Retinal pigment epithelial cell (primary cell): Measurements from ENCODE around the gene RARRES2.

Experiments used
- DNase-seq: peaks from one replicate; pipeline ENCODE4 v3.0.0-alpha.2; 2010; ENCODE audit warnings: low read depth
- H3K4me3 ChIP-seq: 2 replicates; pipeline ENCODE4 v1.5.1; 2011; ENCODE audit warnings: mild to moderate bottlenecking, low read length, control low read depth, moderate library complexity
- TF ChIP-seq, protein P1 (sequence below): conservative IDR thresholded peaks from 2 replicates; pipeline ENCODE4 v1.5.1; 2011; ENCODE audit warnings: low read depth, low read length, control low read depth, inconsistent platforms

RARRES2 gene

DNA sequence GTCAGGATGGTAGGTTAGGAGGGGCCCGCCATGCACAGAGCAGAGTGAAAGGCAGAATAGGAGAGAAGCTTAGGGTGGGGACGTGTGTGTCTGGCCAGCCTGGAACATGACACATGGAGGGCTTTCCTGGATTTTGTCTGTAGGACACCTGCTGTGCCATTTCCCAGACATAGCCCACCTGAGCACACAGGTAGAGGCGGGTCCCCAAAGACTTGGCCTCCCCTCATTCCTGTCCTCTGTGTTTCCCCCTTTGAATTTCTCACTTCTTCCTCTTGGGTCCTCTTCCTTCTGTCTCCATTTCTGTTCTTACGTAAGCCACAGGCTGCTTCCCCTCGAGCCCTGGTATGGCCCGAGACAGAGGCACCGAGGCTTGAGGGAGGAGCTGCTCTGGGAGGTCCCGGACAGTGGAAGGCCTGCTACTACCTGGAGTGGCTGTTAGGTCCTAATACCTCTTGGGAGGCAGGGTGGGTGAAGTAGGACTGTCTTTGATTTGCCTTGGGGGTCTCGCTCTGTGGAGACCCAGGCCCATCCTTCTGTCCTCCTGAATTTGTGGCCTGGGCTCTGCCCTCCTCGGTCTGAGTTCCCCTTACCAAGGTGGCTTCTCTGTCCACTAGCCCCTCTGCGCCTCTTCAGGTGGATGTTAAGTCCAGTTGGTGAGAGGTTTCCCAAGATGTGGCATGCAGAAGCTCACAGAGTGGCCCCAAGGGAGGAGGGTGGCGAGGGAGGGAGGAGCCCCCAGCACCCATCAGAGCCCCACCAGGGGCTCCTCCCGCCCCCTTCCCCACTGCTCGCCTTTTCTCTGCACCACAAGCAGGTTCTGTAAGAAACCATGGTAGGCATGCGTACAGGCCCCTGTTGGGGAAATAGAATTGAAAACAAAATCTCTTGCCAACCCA lies 43.2 kb upstream of the RARRES2 start:
- no peak for DNase-seq
- no peak overlapping the region for H3K4me3 ChIP-seq
- TF ChIP-seq, protein P1, sequence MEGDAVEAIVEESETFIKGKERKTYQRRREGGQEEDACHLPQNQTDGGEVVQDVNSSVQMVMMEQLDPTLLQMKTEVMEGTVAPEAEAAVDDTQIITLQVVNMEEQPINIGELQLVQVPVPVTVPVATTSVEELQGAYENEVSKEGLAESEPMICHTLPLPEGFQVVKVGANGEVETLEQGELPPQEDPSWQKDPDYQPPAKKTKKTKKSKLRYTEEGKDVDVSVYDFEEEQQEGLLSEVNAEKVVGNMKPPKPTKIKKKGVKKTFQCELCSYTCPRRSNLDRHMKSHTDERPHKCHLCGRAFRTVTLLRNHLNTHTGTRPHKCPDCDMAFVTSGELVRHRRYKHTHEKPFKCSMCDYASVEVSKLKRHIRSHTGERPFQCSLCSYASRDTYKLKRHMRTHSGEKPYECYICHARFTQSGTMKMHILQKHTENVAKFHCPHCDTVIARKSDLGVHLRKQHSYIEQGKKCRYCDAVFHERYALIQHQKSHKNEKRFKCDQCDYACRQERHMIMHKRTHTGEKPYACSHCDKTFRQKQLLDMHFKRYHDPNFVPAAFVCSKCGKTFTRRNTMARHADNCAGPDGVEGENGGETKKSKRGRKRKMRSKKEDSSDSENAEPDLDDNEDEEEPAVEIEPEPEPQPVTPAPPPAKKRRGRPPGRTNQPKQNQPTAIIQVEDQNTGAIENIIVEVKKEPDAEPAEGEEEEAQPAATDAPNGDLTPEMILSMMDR: no peak

DNA sequence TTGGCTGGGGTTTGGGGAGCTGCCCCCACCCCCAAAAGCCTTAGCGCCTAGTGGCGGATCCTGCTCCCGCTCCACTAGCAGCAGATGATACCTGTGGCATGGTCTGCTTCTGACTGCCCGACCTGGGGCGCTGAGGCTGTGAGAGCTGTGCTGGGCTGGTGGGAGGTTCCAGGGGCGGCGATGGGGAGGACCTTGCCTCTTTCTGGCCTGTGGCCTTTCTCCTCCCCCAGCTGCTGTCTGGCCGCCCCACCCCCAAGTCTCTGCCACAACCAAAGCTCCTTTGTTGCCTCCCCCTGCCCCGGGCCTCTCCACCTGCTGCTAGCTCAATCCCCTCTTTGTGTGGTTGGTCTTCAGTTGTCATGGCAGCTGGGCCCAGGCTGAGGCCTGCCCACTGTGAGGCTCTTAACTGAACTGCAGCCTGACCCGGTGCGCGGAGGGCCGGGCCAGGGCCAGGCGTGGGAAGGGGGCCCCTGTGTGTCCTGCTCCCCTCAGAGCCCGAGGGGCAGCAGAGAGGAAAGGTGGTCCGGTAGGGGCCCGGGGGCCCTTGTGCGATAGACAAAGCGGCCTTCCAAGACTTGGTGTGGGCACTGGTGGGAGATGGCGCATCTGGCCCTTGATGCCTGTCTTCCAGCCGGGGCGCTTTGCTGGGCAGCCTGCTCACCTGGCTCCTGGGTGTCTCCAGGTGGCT lies 42.4 kb upstream of the RARRES2 start:
- TF ChIP-seq, protein P1: no peak
- no peak overlapping the region for H3K4me3 ChIP-seq
- peak; percentile 81 for DNase-seq

DNA sequence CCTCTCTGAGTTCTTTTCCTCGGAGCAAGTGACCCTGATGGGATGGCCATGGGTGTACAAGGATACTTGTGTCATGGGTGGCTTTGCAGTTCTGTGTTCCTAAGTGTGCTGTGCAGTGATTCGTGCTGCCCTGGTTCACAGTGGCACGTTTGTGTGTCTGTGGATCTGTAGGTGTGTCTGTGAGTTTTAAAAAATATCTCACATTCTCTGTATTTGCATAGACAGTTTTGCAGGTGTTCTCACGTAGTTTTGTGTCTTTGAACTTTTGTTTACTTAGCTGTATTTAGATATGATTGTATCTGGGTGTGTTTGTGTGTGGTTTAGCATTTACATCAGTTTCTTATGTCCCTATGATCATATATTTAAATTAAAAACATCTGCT lies 41.4 kb upstream of the RARRES2 start:
- DNase-seq: no peak

GRCh38 chr7:150382123-150382843 lies 40.9 kb upstream of the RARRES2 start:
- no peak overlapping the region for H3K4me3 ChIP-seq
- no peak for DNase-seq
- TF ChIP-seq, protein P1: no peak

More for the DNA sequence above, 41.4 kb upstream of the RARRES2 start:
- TF ChIP-seq, protein P1: no peak
- no peak overlapping the region for H3K4me3 ChIP-seq

- TF ChIP-seq, protein P1: no peak
- DNase-seq: no peak
Observed at GRCh38 chr7:150381785-150382122, 40.3 kb upstream of the RARRES2 start.

DNA sequence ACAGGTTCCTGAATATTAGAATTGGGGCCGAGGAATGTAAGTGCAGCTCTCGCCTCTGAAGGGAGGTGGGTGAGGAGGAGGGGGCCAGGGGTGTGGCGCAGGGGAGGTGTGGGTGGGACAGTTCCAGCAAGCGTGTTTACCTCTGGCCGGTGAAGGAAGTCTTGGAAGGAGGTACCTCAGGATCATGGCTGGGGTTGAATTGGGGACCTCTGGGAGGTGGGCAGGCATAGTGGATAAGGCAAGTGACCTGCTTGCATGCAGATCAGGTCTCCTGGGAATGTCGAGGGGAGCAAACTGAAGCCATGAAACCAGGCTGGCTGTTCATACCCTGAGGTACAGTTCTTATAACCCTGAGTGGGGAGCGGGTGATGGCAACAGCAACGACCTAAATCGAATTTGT lies 39.7 kb upstream of the RARRES2 start:
- TF ChIP-seq, protein P1: no peak
- no peak overlapping the region for H3K4me3 ChIP-seq
- DNase-seq: no peak

More at GRCh38 chr7:150381785-150382122, 40.3 kb upstream of the RARRES2 start:
- no peak overlapping the region for H3K4me3 ChIP-seq
